Liver (tissue), 9 donors: ENCODE results near the gene IDE. TPM values are rescaled to one million over a fixed set of nuclear protein-coding genes. Genes with fewer than 3 reads are reported as not detected.

Experiments used
- DNase-seq: peaks from one replicate; pipeline ENCODE4 v3.0.0-alpha.2; 2017; ENCODE audit warnings: low spot score
- H3K27ac ChIP-seq, 2 donors: one replicate each; pipeline ENCODE4 v1.7.0; 2013; ENCODE audit warnings: inconsistent platforms in 2 of 2, low read length in 2 of 2, control low read depth in 1 of 2, low read depth in 1 of 2, mild to moderate bottlenecking in 1 of 2
- H3K27me3 ChIP-seq, 4 donors: one replicate each; pipeline versions ENCODE4 v1.6.1 to v1.7.0; 2013; ENCODE audit warnings: low read length in 3 of 4, inconsistent platforms in 1 of 4, mild to moderate bottlenecking in 1 of 4, moderate library complexity in 1 of 4; ENCODE audit not compliant: control insufficient read depth in 4 of 4, insufficient read depth in 4 of 4
- H3K36me3 ChIP-seq, 4 donors: one replicate each; pipeline versions ENCODE4 v1.6.1 to v1.7.0; 2013; ENCODE audit warnings: low read length in 3 of 4, mild to moderate bottlenecking in 3 of 4, low read depth in 1 of 4, moderate library complexity in 1 of 4; ENCODE audit not compliant: control insufficient read depth in 4 of 4, insufficient read depth in 3 of 4
- H3K4me1 ChIP-seq, 4 donors: one replicate each; pipeline versions ENCODE4 v1.6.1 to v1.7.0; 2013; ENCODE audit warnings: low read length in 3 of 4, mild to moderate bottlenecking in 3 of 4, moderate library complexity in 1 of 4; ENCODE audit not compliant: control insufficient read depth in 4 of 4, insufficient read depth in 4 of 4
- H3K4me3 ChIP-seq, 3 donors: one replicate each; pipeline versions ENCODE4 v1.6.1 to v1.7.0; 2013; ENCODE audit warnings: low read length in 3 of 3, control low read depth in 1 of 3, low read depth in 1 of 3, mild to moderate bottlenecking in 1 of 3
- H3K9ac ChIP-seq, 2 donors: one replicate each; pipeline ENCODE4 v1.7.0; 2013; ENCODE audit warnings: low read length in 2 of 2, mild to moderate bottlenecking in 2 of 2, moderate library complexity in 2 of 2, control low read depth in 1 of 2, low read depth in 1 of 2
- H3K9me3 ChIP-seq, 4 donors: one replicate each; pipeline versions ENCODE4 v1.6.1 to v1.7.0; 2013; ENCODE audit warnings: low read length in 3 of 4; ENCODE audit not compliant: control insufficient read depth in 4 of 4
- ATF3 ChIP-seq: IDR thresholded peaks from 2 replicates; pipeline ENCODE4 v1.6.1; 2016; ENCODE audit warnings: antibody characterized with exemption
- CTCF ChIP-seq: fragments of 150-350 bp; IDR thresholded peaks from 2 replicates; pipeline ENCODE4 v1.5.1; 2017; ENCODE audit warnings: improper control_type of control experiment, low read depth, low read length; ENCODE audit not compliant: missing input control
- EGR1 ChIP-seq, 2 donors: IDR thresholded peaks; 2 replicates each; pipeline ENCODE4 v1.6.1; 2016 to 2018; ENCODE audit warnings: antibody characterized with exemption in 2 of 2, low read depth in 2 of 2
- FOXA1 ChIP-seq: IDR thresholded peaks from 2 replicates; pipeline ENCODE4 v1.6.1; 2016; ENCODE audit warnings: antibody characterized with exemption
- FOXA2 ChIP-seq: IDR thresholded peaks from 2 replicates; pipeline ENCODE4 v1.6.1; 2016; ENCODE audit warnings: antibody characterized with exemption
- GABPA ChIP-seq, 2 donors: IDR thresholded peaks in 1 of 2; conservative IDR thresholded peaks in 1 of 2; 2 replicates each; pipeline ENCODE4 v1.6.1; 2016; ENCODE audit warnings: antibody characterized with exemption in 2 of 2, mild to moderate bottlenecking in 1 of 2, moderate library complexity in 1 of 2
- HNF4A ChIP-seq, 2 donors: conservative IDR thresholded peaks; 2 replicates each; pipeline ENCODE4 v1.6.1; 2016; ENCODE audit warnings: antibody characterized with exemption in 2 of 2, mild to moderate bottlenecking in 2 of 2
- HNF4G ChIP-seq: IDR thresholded peaks from 2 replicates; pipeline ENCODE4 v1.6.1; 2016; ENCODE audit warnings: antibody characterized with exemption
- JUND ChIP-seq, 2 donors: IDR thresholded peaks; 2 replicates each; pipeline ENCODE4 v1.6.1; 2016; ENCODE audit warnings: antibody characterized with exemption in 2 of 2
- MAX ChIP-seq: IDR thresholded peaks from 2 replicates; pipeline ENCODE4 v1.6.1; 2016; ENCODE audit warnings: antibody characterized with exemption
- NR2F2 ChIP-seq: IDR thresholded peaks from 2 replicates; pipeline ENCODE4 v1.6.1; 2016; ENCODE audit warnings: antibody characterized with exemption
- RAD21 ChIP-seq, 2 donors: IDR thresholded peaks; 2 replicates each; pipeline ENCODE4 v1.6.1; 2016; ENCODE audit warnings: antibody characterized with exemption in 2 of 2, mild to moderate bottlenecking in 2 of 2
- REST ChIP-seq: IDR thresholded peaks from 2 replicates; pipeline ENCODE4 v1.6.1; 2016; ENCODE audit warnings: antibody characterized with exemption, mild to moderate bottlenecking
- RXRA ChIP-seq, 2 donors: IDR thresholded peaks; 2 replicates each; pipeline ENCODE4 v1.6.1; 2017 to 2018; ENCODE audit warnings: antibody characterized with exemption in 2 of 2, mild to moderate bottlenecking in 1 of 2
- SP1 ChIP-seq: IDR thresholded peaks from 2 replicates; pipeline ENCODE4 v1.6.1; 2018; ENCODE audit warnings: antibody characterized with exemption, mild to moderate bottlenecking
- TAF1 ChIP-seq: conservative IDR thresholded peaks from 2 replicates; pipeline ENCODE4 v1.6.1; 2016; ENCODE audit warnings: antibody characterized with exemption, mild to moderate bottlenecking
- YY1 ChIP-seq: IDR thresholded peaks from 2 replicates; pipeline ENCODE4 v1.6.1; 2016; ENCODE audit warnings: antibody characterized with exemption, mild to moderate bottlenecking
- ZBTB33 ChIP-seq: IDR thresholded peaks from 2 replicates; pipeline ENCODE4 v1.6.1; 2016; ENCODE audit warnings: antibody characterized with exemption
- WGBS: extraction: QIAGEN DNeasy Blood & Tissue Kit; methylation state at CpG from one replicate; pipeline ENCODE4 v1.1.7; 2013; 5-methylcytosine and 5-hydroxymethylcytosine counted together
- polyA plus RNA-seq, 2 donors: library from polyadenylated mRNA; stranded (reverse) in 1 of 2; unstranded in 1 of 2; fragments of 200-250 nt in 1 of 2; fragments of >200 nt in 1 of 2; fragmentation: Nextera tagmentation in 1 of 2; extraction: Ambion mirVana in 1 of 2; gene quantifications; one replicate each; pipeline versions ENCODE4 v1.2.1 to v1.2.3, GENCODE V29; 2013 to 2015
- total RNA-seq, 2 donors: library from RNA; depleted of rRNA; stranded (reverse); fragments of >200 nt; gene quantifications; one replicate each; pipeline ENCODE4 v1.2.3, GENCODE V29; 2014
- donor health status: healthy.
- donor health status: healthy.
- donor health status: healthy.
- donor health status: healthy.
- donor health status: healthy.

Gene IDE
- total and polyA plus RNA-seq, 4 donors: 9.4 to 31.3 (median 15.3) TPM

- Histone ChIP-seq H3K27ac (no peak overlapping the region), H3K27me3 (no peaks in the 10 kb centered on the region), H3K4me3 (no peak overlapping the region), H3K9ac (no peak overlapping the region), H3K4me1 (no peaks in the 10 kb centered on the region), H3K9me3 (no peaks in the 10 kb centered on the region), H3K36me3 (peaks cover 10 to 47% (median 40%) of the 10 kb centered on the region in 4 donors)
- no peak for DNase-seq
- WGBS: 98% methylated on average over 5 of the region's 5 CpGs
- no peak for TF ChIP-seq MAX
- TF ChIP-seq TAF1: no peak
- TF ChIP-seq NR2F2: no peak
- TF ChIP-seq RXRA (IDR thresholded peaks at IDR 0.05): no peak
- no peak for TF ChIP-seq FOXA2
- no peak for TF ChIP-seq YY1
- TF ChIP-seq ZBTB33: no peak
- TF ChIP-seq JUND (IDR thresholded peaks at IDR 0.05): no peak
- TF ChIP-seq FOXA1: no peak
- no peak for TF ChIP-seq SP1
- no peak for TF ChIP-seq EGR1 (IDR thresholded peaks at IDR 0.05; ENCODE audit: low read depth in 2 of 2)
- no peak for TF ChIP-seq GABPA (IDR thresholded peaks at IDR 0.05 in 1 of 2, conservative IDR thresholded peaks at IDR 0.05 in 1 of 2)
- TF ChIP-seq ATF3: no peak
Observed at GRCh38 chr10:92478536-92478935, 95.4 kb downstream of the IDE start.

GRCh38 chr10:92475357-92475868, 98.5 kb downstream of the IDE start:
- H3K9me3 ChIP-seq: no peaks in the 10 kb centered on the region
- TF ChIP-seq REST (no peak), MAX (no peak), TAF1 (no peak), NR2F2 (no peak), CTCF (no peak), FOXA1 (no peak), HNF4G (no peak), HNF4A (conservative IDR thresholded peaks at IDR 0.05) (no peak), RAD21 (IDR thresholded peaks at IDR 0.05) (no peak), EGR1 (IDR thresholded peaks at IDR 0.05; ENCODE audit: low read depth in 2 of 2) (no peak), RXRA (IDR thresholded peaks at IDR 0.05) (no peak), FOXA2 (no peak), JUND (IDR thresholded peaks at IDR 0.05) (no peak), ATF3 (no peak), ZBTB33 (no peak), YY1 (no peak), SP1 (no peak), GABPA (IDR thresholded peaks at IDR 0.05 in 1 of 2, conservative IDR thresholded peaks at IDR 0.05 in 1 of 2) (no peak)
- no peak overlapping the region for H3K9ac ChIP-seq
- H3K27me3 ChIP-seq: no peaks in the 10 kb centered on the region
- no peak for DNase-seq
- H3K36me3 ChIP-seq: peaks cover 9 to 34% (median 27%) of the 10 kb centered on the region in 4 donors
- H3K4me1 ChIP-seq: no peaks in the 10 kb centered on the region
- 93% methylated on average over 1 of the region's 1 CpG for WGBS
- no peak overlapping the region for H3K27ac ChIP-seq
- H3K4me3 ChIP-seq: no peak overlapping the region
